GM19328 (cell line): ENCODE data around the gene MED22.
"Not testable (repeated sequence)": the region's sequence is repeated elsewhere in the genome, so short reads cannot be mapped to it uniquely, and the experiment has no call there.

Experiments used
- ATAC-seq: cut with Tn5 transposase; IDR thresholded peaks from one replicate; pipeline ENCODE4 v1.9.1; 2021; ENCODE audit warnings: mild to moderate bottlenecking, moderate library complexity; ENCODE audit not compliant: unreplicated experiment

MED22 gene

DNA sequence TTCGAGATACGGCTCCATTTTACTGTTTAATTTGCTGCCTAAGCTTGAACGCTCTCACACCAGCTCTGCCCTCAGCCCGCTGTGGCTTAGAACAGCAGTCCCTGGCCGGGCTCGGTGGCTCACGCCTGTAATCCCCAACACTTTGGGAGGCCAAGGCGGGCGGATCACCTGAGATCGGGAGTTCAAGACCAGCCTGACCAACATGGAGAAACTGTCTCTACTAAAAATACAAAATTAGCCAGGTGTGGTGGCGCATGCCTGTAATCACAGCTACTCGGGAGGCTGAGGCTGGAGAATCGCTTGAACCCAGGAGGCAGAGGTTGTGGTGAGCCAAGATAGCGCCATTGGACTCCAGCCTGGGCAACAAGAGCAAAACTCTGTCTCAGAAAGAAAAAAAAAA, 29.3 kb upstream of the MED22 start:
- ATAC-seq, result not testable (repeated sequence)

DNA sequence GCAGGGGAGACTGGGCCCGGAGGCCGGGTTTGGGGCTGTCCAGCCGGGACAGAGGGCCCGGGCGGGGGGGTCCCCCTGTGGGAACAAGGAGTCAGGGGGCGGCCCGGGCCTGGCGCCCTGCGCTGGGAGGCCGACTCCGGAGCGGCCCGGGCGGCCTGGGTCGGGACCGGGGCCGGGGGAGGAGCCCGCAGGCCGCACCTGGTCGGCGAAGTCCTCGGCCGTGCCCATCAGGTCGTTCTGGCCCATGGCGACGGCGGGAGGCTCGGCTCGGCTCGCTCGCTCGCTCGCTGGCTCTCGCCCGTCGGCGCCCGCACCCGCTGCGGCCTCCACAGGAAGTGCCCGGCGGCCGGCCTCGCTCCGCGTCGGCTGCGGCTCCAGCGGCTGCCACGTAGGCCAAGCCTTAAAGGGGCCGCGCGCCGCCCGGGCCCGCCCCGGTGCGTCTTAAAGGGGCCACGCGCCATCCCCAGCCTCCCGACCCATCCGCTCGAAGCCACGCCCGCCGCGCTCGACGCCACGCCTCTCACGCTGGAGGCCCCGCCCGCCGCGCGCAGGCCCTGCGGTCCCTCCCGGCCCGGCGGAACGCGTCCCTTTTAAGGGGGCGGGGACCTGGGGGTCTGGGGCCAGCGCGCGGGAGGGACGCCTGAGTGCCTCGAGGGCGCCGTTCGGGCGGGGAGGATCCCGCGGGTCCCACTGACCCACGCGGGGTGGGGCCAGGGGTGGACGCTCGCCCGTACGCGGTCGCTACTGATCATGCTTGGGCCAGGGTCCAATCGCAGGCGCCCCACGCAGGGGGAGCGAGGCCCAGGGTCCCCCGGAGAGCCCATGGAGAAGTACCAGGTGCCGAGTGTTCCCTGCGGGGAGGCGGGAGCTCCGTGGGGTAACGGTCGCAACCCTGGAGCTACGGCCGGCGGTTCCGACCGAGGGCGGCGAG, 28.1 kb upstream of the MED22 start, which contains the start of the genes STKLD1 and SURF4:
Gene STKLD1 (plus strand): TSS at position 643 of the 931 bp plus-strand sequence. CDS start 108 bp downstream, at position 751.
Gene SURF4 (minus strand): TSS at position 337 of the 931 bp plus-strand sequence. CDS start 91 bp downstream, at position 246.
- peak; percentile 77 for ATAC-seq

DNA sequence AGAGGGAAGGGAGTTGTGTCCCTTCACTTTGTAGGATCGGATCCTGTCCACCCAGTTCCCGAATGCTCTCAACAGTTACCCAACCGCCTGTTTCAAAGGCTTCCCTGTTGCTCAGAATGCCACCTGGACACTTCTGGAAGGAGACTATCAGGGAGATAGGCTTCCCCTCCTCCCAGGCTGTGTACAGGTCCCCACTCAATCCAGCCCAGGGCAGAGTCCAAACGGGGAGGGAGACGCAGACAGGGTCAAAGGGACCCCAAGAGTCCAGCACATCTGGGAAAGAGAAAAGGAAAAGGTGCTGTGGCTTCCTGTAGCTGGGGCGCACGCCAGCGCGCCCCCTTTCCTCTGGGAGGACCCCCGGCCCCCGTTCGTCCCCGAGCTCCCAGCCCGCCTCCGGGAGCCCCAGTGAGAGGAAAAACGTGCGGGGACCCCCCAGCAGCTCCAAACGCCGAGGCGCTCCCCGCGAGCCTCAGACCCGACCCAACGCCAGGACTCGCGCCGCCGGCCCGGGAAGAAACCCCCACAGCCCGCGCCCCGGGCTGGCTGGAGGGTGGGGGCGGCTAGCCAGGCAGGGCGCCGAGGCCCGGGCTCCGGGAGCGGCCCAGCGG, 27.3 kb upstream of the MED22 start:
- peak; percentile 30 for ATAC-seq

DNA sequence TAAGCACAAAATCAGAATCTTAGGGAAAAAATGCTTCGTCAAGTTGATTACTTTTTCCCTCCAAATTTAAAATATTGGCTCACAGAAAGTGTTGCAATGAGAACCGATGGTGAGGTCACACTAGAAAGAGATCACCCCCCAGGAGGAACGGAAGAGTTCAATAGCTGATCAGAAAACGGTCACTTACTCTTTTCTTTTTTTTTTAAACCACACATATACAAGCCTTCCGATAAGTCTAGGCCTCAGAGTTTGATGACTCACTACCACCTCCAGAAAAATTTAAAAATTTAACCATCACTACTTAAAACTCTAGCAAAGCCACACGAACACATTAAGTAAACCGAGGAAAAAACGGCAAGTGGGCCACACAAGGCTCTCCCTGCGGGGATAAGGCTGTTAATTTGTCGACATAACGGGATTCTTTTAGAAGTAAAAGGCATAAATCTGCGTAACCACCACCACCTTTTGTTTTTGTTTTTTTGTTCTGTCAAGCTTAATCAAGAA, 26.7 kb upstream of the MED22 start:
- no peak for ATAC-seq

DNA sequence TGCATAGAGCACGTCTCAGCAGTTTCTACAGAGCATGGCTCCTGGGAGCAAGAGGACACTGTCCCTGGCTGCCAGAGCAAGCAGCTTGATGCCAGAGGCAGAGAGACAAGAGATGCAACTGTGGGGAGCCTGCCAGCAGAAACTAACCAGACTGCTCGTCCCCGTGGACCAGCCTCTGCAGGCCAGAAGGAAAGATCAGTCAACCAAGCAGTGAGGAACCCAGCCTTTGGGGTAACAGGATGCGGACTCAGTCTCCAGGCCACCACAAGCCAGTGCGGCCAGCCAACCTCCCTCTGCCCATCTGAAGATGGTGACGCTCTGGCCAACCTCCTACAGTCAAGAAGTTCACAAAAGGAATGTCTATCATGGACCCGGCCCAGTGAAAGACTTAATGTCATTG, 24.2 kb upstream of the MED22 start:
- no peak for ATAC-seq

DNA sequence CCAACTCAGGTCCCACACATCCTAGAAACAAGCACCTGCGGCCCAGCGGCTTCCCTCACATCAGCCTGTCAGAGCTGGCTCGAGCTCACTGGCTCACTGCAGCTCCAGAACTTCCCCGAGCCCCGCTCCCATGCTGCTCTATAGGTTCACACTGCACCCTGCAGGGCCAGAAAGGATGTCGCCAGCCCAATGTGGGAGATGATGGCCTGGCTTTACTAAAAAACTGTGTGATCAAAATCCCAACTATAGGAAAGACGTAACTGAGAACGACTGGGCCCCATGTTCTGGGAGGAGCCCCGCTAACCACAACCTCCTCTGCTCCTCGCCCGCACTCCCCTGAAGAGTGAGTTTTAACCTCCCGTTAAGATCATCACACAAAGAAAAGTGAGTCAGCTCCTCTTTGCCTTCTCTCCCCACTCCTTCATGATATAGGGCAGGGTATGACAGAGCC, 23.4 kb upstream of the MED22 start:
- no peak for ATAC-seq

DNA sequence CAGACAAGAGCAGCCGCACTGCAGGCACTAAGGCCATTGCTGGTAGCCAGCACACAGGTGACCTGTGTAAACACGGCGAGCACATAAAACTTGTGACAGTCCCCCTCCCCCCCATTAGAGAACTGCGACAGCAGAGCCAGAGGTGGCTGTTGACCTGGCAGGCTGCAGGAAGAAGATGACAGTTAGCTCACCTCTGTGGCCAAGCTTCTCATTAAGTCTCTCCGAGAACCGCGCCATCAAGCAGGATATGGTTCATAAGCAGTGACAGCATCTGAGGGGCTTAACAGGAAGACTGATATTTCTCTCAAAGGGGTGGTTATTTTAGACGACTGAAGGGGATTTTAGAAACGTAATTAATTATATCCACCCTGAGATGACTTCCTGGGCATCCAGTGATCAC, 22.8 kb upstream of the MED22 start:
- ATAC-seq, result no peak

DNA sequence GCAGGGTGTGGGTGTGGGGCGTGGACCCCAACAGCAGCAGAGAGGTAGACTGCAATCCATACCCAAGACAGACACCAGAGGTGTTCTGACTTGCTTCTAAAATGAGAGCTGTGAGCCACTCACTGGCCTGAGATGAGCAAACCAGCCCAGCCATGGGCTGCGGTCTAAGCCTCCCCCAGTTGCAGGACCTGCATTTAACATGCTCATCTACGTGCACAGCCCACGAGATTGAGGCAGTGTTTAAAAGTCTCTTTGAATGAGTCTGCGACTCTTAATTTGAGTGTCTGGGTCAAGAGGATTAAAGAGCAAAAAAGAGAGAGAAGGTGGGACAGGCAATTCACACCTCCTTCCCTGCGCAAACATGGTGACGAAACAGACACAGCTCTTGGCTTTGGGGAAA, 22.0 kb upstream of the MED22 start:
- ATAC-seq, result no peak

DNA sequence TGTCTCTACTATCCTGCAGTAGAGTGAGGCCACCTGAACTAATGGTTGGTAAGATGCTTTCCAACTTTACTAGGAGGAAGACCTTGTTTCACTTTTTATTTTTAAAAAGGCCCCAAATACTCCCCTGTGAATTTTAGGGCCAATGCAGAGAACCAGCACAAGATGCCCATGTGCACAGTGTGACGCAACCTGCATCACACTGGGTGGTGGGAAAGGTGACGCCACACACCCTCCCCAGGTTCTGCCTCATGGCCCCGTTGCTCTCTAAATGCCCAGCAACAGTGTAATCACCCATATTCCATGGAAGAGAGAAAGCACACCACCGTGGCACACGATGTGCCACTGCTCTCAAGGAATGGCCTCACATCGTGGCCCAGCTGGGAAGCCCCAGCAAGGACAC, 21.5 kb upstream of the MED22 start:
- ATAC-seq, result no peak

DNA sequence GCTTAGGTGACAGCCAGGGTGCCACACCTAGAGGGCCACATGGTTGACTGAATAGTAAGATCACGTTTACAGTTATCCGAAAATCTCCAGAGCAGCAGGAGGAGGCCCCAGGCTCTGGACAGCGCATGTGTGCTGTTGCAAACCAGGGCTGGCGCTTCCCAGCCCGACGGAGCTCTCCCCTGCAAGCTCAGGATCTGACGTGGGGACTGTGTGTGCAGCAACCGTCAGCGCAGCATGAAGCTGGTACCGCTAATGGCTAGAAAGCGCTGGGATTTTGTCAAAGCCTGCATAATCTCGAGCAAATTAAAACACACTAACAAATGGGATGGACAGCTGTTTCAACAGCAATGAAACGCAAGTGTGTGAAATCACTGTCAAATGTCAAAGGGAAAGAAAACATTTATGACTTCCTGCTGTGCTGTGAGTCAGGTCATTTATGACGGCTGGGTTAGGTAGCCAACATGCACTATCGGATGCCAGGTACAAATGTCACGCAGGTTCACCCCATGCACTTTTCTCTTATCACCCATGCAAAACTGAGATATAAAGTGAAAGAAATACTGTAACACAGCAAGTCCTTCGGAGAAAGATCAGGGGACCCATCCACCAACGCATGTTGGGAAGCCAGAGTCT, 20.4 kb upstream of the MED22 start:
- ATAC-seq, result no peak

DNA sequence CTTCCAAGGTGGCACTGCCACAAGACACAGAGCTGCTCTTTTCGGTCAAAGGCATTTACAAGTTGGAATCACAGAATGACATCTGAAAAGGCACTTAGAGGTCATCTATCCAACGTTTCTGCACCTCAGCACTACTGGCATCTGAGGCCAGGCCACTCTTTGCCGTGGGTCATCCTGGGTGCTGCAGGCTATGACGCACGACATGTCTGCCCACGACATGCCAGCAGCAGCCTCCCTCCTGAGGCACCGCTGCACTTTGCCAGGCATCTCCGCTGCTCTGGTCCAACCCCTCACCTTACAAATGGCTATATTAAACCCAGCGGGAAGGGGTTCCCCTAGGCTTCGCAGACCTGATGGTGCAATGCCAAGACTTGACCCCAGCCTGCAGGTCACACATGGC, 19.8 kb upstream of the MED22 start:
- ATAC-seq, result no peak

DNA sequence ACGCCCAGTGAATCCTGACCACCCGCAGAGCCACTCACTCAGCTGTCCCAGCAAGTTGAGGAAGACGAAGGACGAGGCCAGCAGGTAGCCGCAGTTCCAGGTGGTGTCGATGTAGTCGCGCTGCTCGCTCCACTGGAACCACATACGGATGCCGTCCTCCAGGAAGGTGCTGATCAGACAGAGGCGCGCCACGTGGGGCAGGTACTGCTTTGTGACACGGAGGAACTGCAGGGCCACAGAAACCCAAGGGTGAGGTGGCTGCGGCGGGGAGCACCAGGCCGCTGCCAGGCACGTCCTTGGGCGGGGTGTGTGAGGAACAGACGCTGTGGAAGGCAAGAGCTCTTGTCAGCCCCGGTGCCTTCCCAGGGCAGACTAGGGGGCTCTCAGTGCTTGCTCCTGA, 19.3 kb upstream of the MED22 start:
- ATAC-seq, result no peak

DNA sequence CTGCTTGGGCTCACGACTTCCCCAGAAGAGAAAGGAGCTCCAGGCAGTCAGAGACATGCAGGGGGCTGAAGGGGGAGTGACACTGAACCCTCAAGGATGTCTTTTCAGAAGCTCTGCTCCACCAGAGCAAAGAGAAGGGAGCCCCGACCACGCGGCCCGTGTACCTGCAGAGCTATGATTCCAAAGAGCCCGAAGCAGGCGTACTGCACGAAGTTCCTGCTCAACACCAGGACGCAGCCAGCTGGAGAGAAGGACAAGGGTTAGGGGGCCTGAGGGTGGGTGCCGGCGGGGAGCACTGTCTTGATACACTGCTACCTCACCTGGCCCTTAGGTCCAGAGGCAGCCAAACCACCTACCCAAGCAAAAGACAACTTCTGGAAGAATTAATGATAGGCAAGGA, 18.5 kb upstream of the MED22 start:
- ATAC-seq, result no peak

DNA sequence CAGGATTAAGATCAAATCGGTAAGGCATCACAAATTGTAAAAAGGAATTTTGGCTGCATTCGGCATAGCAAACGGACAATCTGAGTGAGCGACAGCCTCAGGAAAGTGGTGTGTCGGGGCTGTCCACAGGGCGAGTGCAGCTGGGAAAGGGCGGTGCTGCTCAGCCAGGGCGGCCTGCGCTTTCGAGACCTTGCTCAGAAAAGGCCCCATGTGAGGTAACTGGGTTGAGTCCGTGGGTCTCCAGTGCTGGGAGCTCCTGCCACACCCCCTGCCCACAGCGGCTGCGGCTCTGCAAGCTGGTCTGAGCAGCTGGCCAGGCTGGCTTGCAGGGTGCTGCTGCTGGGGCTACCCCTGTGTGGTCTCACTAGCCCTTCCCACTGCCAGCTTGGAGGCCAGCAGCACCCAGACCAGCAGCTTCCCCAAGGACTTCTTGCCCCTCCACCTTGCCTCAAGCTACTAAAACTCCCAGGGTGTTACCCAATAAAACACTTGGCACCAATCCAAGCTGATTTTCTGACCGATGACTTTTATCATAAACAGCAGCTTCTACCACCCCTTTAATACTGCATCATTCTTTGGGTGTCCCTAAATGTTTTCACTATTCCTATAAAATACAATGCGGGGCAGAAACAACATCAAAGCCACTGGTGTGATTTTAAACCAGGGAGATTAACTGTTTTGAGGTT, 14.6 kb upstream of the MED22 start:
- no peak for ATAC-seq

DNA sequence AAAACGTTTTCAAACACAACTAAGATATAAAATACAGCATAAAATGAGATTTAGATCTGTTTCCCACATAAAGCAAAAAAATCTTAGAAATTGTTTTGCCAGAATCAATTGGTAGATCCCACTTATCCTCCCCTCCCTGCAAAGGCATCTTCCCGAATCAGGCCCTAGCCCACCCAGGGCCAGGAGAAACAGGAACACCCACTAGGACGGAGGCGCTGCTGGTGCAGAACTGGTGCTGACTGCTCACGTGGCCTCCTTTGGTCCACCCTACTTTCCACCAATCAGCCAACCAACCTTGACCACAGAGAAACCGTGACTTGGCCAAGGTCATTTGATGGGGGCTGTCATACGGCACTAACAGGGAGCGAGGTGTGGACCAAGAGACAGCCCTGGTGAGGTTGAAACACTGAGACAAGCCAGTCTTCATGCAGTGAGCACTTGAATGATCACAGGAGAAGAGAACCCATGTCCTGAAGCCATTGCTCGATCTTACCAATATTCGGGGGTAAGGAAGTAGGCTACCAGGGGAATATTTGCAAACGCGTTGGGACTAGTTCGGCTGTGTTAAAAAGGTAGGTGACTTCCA, 13.7 kb upstream of the MED22 start:
- no peak for ATAC-seq

DNA sequence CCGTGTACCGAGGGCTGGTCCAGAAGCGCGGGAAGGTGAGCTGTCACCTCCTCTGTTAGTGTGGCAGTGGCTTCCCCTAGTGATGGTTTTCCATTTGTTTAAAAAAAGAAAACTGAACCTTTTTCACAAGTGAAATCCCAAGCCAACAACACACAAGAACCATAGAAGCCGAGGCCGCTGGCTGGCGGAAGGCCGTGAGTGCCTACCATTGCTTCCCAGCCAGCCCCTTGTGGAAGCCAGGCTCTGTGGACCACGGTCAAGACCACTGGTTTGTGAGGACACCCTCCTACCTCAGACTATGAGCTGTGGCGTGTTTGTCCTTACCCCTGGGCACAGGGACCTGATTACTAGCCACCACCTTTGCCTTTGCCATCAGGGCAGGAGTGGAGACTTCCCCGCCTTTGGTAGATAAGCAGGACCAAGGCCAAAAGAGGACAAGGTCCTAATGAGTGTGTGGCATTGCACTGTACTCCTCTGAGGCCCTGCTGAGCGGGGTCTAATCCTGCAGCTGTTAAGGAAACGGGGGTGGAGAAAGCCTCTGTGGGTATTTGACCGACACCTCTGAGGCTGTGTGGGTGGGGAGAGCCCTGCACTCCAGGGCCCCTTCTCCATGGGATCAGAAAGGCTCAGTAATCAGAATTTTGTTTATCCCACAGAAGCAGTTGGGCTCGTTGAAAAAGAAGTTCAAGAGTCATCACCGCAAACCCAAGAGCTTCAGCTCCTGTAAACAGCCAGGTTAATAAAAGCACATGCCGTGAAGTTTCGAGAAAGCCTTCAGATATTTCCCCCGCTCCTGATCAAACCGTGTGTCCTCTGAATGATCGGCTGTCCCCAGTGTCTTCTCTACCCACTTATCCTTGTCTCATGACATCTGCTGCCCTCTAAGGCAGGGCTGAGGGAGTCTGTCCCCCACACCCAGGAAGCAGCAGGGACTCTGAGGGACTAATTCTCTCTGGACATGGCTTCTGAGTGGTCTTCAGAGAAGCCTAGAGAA, 12.8 kb upstream of the MED22 start:
- no peak for ATAC-seq

DNA sequence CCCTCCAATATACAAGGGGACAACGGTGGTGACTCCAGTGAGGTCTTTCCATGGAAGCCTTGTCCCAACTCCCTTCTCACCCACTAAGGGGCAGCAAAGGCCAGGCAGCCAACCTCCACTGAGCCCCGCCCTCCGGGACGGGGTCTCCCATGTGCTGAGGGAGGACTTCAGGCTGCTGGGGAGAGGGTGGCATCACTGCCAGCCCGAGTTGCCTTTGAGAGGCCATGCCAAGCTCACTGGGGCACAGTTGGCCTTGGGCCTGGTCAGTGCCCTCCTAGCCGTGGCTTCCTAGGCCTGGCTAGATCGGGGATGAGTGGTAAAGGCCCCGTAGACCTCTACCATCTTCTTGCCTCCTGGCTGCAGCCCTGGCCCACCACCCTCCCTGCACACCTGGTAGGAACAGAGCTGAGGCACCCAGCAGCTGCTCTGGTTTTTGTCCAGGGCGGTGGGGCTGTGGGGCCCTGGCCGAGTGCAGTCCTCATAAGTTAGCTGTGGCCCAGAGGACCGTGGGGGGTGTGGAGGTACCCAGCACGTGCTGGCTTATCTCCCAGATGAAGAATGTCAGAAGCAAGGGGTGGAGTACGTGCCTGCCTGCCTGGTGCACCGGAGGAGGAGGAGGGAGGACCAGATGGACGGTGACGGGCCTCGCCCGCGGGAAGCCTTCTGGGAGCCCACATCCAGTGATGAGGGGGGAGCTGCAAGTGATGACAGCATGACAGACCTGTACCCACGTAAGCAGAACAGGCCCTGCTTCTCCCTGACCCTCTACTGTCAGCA, 11.7 kb upstream of the MED22 start:
- no peak for ATAC-seq

DNA sequence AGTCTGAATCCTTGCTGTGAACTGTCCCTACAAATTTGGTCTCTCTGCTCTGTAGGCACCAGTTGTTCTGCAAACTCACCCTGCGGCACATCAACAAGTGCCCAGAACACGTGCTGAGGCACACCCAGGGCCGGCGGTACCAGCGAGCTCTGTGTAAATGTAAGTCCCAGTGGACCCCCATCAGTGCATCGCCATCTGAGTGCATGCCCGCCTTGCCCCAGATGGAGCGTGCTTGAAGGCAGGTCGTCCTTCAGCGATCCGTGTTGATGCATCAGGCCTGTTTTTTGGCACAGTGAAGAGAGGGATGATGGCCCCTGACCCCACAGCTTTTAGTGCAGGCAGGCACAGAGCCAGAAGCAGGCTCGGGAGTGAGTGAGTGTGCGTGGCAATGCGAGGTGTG, 9.7 kb upstream of the MED22 start:
- no peak for ATAC-seq
